ENCODE results near the gene CARD9.
"Not testable (repeated sequence)": the region's sequence is repeated elsewhere in the genome, so short reads cannot be mapped to it uniquely, and the experiment has no call there.

The CARD9 gene

DNA sequence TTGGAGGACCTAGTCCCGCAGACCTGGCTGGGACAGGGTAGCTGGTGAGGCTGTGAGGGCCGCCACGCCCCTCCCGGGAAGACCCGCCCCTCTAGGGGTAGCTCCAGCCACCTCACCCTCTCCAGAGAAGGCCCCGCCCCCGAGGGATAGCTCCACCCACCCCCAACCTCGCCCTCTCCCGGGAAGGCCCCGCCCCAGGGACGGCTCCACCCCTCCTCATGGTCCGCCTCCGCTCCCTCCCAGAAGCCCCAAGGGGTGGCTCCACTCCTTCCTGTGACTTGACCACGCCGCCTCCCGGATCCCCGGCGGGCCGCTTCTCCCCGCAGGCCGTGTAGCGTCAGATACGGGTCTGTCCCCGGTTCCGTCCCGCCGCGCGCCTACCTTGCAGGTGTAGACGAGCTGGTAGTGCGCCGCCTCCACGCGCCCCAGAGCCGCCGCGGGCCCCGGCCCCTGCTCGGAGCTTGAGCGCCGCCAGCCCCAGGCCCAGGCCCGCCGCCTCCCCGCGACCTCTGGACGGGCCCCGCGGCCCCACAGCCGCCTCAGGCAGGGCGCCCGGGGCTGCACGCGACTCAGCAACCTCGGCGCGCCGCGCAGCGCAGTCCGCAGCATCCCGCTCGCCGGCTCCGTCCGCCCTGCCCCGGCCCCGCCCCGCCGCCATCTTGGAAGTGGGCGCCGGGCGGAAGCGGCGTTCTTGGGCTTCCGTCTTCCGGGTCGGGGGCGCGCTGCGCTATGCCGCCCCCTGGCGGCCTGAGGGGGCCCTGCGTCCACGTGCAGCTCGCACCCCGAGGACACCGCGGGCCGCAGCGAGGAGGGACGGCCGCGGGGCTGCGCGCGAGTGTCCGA lies 10.1 kb downstream of the CARD9 start, which contains the start of gene DNLZ:
TSS of gene DNLZ (minus strand) at position 639 of the 843 bp plus-strand sequence. CDS start at position 609, 30 bp downstream.
- DNase-seq = peak; percentile 93

DNA sequence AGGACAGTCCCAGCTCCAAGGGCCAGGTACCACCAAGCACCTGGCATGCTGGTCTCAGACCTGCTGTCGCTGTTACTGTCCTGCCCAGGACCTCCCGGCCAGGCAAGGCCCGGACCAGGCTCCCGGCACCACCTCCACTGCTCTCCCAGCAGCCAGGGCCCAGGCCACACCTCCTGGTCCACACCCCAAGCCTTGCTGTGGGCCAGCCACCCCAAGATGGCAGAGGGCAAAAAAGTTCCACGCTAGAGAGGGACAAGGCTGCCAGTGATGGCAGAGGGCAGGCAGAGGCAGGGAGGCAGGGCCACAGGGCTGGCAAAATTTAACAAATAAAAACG lies 11.1 kb downstream of the CARD9 start:
- DNase-seq = no peak

DNA sequence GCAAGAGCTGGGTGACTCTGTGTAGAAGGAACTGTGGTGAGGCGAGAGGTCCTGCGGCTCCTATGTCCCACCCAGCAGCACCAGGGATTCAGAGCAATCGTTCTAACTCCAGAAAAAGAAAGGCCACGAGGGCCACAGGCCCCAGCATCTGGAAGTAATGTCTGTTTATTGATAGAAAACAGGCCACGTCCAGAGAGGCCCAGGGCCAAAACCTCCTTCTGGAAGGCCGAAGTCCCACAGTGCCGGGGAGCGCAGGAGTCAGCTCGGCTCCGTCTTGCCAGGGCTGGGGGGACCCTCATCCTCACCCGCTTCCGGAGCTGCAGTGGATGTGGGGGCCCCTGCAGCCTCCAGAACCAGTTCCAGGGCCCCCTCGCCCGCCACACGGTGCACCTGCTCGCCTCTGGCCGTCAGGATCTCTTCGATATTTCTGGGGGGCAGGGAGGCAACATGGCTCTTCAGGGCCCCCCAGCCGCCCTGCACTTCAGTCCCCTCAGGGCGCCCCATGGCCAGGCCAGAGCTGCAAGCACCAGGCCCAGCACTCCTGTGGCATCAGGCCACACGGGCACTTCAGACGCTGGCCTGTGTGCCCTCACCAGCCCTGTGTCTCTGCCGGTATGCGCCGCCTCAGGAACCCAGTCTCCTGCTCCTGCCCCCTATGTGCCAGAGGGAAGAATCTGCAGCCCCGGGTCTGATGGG lies 11.6 kb downstream of the CARD9 start:
- no peak for DNase-seq

DNA sequence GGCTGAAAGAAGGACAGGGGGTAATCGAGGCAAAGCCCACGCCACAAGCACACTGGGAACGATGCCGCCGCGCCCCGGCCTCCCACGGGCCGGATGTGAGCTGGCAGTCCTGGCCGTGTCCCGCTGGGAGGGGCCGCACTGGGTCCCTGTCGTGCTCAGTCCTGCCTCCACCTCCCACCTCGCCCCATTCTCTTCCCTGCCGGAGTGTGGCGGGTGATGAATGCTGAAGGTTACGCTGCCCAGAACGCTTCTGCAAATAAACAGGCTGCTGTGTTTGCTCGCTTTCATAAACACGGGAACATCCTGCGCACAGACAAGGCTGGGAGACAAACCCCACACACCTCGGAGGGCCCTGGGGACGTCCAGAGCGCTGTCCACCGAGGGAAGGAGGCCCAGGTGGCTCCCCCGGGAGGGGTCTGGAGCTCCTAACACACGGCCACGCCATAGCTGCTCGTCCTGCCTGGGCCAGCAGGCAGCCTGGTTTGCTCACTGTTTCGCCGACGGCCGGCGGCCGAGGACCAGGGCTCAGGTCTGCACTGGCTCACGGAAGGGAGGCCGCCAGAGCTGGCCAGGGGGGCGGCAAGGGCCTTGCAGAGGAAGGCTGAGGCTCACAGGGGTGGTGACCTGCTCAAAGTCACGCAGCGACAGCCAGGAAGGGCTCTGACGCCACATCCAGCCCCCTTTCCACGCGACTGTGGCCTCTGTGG lies 12.3 kb downstream of the CARD9 start:
- no peak for DNase-seq

DNA sequence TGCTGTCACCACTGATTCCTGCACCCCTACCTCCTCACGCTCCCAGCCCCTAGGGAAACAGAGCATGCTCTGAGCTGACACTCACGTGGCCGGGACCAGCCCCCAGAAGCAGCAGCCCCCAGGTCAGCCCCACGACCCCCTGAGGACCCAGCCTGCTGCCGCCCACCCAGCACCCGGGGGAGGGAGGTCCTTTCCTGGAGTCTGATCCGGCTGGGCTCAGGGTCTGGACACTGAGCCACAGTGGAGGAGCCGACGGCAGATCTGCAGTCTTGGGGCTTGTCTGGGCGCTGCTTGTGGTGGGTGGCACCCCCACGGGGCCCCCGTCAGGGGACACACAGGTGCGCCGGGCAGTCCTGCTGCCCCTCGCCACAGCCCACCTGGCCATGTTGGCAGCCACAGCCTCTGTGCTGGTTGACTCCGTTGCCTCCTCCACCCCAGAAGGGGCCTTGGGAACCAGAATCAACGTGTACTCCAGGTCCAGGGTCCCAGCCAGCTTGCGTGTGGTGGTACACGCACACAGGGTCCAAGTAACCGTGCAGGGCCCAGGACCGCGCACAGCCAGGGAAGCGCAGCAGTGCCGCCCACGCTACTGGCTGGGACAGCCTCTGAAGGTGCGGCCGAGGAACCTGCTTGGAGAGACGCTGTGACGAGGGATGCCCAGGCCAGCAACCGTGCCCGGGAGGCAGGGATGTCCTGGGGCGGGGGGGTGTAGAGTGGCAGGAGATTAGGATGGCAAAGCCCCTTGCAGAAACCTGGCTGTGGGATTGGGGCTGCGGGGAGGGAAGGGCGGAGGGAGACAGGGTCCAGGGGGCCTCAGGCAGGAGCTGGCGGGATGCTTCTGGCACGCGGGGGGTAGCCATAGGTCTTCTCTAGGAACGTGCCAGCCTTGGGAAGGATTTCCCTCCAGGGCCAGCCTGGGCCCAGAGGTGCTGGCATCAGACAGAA lies 13.4 kb downstream of the CARD9 start:
- DNase-seq = no peak

DNA sequence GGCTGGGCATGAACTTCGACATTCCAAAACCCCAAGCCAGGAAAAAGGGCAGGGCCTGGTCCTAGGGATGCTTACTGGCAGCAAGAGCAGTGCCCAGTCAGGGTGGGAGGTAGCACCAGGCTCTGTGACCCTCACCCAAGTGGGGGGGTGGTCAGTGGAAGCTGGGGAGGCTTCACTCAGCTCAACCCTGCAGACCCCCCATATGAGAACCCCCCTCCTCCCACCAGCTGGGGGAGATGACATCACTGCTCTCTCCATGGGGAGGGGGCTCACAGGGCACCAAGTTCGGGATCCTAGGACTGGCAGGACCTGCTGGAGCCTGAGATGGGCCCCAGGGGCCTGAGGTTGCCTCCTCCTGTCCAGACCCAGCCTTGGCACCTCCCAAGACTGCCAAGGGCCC lies 14.6 kb downstream of the CARD9 start:
- DNase-seq = no peak

DNA sequence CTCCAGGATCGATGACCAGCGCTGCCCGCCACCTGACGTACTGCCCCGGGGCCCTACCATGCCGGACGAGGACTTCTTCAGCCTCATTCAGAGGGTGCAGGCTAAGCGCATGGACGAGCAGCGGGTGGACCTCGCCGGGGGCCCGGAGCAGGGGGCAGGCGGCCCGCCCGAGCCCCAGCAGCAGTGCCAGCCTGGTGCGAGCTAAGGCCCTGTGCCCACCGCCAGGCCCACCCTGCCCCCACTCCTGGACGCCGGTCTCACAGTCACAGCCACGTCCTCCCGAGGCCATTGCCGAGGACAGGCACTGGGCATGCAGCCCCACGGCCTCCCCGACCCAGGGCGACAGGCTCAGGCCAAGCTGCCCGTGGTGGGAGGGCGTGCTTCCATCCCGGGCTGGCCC lies 15.5 kb downstream of the CARD9 start:
- DNase-seq = no peak

DNA sequence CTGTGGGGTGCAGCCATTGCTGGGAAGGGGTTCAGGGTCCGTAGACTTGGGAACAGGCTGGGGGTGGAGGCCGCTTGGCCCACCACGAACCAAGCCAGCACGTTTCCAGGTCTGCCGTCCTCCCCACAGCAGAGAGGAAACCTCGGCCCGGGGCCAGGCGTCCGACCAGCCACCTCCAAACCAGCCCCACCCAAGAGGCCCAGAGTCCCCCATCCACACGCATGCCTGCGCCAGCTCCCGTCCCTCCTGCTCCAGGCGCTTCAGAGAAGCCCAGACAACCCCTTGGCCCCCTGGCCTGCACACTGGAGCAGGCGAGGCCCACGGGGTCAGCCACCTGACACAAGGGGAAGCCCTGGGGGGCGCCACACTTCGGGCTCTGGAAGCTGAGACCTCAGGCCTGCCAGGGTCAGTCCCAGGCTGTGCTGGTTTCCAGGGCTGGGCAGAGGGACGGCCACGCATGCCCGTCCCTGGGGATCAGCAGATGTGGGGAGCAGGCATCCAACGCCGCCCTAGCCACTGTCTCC lies 16.2 kb downstream of the CARD9 start:
- no peak for DNase-seq

DNA sequence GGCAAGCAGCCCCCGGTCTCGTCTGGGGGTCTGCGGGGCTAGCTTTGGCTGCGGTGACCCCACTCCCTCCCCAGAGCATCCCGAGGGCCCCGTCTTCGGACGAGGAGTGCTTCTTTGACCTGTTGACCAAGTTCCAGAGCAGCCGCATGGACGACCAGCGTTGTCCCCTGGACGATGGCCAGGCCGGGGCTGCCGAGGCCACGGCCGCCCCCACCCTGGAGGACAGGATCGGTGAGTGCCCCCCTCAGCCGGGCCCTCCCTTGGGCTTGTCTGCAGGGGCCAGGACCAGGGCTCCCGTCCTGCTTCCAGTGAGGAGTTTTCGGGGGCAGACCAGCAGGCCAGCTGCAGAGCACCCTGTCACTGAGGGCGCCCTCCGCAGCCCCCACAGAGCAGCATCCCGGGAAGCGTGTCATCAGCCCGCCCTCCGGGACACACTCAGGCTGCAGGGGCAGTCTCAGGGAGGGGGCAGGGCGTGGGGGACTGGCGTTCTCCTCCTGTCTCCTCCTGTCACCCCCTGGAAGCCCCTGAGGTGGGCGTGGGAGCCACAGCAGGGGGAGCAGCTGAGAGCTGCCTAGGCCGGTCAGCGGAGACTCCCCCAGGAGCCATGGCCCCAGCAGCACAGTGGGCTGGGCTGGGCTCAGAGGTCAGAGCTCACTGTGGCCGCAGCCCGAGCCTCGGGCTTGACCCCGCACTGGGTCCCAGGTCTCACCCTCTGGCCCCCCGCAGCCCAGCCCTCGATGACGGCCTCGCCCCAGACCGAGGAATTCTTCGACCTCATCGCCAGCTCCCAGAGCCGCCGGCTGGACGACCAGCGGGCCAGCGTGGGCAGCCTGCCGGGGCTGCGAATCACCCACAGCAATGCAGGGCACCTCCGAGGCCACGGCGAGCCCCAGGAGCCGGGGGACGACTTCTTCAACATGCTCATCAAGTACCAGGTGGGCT lies 17.6 kb downstream of the CARD9 start:
- DNase-seq = no peak

DNA sequence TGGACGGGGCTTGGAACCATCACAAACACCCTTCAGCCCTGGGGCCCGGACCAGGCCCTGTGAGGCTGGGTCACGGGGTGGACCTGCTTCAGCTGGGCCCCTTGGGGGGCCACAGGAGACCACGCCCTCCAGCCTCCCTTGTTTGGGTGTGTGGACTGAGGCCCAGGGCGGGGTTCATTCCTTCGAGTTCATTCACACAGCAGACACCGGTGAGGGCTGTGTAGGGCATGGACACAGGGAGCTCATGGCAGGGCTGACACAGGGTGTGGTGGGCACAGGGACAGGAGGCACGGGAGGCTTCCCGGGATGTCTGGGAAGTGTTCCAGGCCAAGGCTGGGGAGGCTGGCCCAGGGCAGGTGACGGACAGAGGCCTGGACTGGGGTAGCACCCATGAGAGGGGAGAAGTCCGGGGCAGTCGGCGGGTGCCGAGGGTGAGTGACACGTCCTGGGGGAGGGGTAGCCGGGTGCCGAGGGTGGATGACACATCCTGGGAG lies 18.8 kb downstream of the CARD9 start:
- peak; percentile 58 for DNase-seq

DNA sequence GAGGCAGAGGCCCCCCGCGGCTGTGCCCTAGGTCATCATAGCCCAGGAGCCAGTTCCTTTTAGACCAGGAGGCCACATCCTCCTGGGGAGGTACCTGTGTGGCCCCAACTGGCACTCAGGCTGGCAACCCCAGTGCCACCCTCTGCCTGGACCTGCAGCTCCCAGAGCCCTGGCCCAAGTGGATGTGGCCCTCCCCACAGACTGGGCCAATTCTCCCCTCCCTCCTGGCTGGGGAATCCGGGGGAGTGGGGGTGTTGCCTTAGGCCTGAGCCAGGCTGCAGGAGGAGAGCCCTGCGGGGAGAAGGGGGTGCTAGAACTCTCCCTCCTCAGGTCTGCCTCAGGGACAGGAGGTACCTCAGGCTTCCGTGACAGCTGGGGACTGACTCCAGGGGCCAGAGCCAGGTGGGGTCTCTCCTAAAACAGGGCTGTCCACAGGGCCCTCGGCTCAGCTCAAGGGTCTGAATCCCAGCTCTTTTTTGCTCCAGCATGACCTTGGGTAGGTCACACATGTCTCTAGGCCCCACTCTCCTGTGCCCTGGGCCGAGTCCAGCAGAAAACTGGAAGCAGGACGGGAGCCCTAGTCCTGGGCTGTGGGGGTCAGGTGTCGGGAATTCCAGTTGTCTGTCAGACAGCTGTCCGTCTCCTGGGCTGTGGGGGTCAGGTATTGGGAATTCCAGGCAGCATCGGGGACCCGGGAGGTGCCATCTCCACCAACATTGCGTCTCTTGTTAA lies 19.5 kb downstream of the CARD9 start:
- no peak for DNase-seq

DNA sequence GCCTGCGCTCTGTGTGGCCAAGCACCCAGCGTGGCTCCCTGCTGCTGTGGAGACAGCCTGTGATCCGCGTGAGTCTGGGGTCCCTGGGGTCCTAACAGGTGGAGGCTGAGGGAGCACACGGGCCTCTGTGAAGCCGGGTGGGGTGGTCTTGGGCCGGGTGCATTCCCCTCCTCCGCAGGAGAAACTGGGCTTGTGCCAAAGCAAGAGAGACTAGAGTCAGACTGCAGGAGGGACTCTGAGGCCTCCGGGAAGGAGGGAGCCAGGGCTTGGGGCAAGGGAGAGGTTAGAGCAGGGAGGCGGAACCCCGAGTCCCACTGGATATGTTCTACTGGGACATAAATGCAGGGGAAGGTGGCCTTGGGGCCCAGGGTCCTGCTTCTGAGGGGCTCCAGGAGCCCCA lies 20.4 kb downstream of the CARD9 start:
- no peak for DNase-seq

DNA sequence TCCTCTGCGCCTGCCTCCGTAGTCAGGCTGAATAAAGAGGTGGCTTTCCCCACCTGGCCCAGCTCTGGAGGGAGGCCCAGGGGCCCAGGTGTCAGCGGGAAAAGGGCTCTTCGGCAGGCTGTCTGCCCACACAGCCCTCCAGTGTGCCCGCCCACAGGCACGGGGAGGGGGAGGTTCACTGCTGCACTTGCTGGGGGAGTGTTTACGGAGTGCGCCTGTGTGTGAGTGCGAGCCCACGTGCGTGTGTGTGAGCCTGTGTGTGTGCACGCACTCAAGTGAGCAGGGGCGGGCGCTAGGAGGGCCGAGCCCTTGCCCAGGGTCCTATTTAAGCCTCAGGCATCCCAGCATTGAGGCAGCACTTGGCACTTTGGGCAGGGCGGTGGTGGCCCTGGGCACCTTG lies 20.8 kb downstream of the CARD9 start:
- no peak for DNase-seq

DNA sequence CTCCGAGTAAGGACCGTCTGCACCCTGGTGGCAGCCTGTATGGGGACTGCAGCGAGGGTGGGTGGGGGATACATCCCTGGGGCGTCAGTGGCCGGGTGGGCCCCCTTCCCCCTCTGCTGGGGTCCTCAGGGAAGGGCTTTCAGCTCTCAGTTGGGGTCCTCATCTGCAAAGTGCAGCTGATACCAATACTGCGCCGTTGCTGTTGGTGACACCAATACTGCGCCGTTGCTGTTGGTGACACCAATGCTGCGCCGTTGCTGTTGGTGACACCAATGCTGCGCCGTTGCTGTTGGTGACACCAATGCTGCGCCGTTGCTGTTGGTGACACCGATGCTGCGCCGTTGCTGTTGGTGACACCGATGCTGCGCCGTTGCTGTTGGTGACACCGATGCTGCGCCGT lies 21.6 kb downstream of the CARD9 start:
- DNase-seq = not testable (repeated sequence)

DNA sequence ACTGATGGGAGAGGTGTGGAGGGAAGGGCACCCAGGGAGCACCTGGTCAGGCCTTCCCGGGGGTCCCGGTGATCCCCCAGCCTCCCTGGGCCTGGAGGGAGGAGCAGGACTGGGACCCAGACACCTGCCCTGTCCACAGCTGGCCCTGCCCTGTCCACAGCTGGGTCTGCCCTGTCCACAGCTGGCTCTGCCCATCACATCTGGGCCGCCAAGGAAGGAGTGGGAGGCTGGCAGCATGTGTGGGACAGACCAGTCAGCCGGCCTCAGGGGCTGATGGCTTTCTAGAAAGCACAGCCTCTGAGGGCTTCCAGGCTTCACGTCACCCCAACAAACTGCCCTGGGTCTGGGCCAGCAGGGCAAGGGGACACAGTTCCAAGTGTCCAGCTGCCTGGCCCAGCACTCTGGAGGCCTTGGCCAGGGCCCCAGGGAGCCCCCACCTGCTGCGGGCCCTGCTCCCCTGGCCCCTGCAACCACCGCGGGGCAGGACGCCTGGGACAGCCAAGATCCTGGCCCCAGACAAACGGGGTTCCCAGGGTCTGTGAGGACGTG lies 22.1 kb downstream of the CARD9 start:
- DNase-seq = no peak

DNA sequence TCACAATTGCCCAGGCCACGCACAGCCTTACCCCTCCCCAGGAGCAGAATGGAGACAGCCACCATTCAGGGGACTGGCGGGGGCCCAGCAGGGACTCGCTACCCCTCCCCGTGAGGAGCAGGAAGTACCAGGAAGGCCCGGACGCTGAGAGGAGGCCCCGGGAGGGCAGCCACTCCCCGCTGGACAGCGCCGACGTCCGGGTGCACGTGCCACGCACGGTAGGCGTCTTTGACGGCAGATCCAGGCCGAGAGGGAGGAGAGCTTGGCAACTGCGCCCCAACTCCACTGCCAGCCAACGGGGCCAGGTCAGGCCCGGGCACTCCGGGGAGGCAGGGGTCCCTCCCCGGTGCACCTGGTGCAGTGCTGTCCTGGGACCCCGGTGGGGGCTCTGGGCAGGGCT lies 23.9 kb downstream of the CARD9 start:
- DNase-seq = no peak

DNA sequence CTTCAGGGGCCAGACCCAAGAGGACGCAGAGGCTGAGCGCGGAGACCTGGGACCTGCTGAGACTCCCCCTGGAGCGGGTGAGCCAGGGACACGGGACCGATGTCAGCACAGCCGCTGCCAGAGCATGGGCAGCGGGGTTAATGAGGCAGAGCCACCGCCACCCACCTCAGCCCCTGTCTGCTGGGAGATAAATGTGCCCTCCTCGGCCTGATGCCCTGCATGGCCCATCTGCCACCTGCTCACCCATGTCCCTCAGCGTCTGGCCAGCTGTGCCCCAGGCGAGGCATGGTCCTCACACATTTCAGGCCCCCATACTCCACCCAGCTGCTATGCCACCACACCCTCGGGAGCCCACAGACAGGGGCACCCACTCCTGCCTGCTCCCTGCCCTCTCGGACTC lies 24.8 kb downstream of the CARD9 start:
- no peak for DNase-seq

DNA sequence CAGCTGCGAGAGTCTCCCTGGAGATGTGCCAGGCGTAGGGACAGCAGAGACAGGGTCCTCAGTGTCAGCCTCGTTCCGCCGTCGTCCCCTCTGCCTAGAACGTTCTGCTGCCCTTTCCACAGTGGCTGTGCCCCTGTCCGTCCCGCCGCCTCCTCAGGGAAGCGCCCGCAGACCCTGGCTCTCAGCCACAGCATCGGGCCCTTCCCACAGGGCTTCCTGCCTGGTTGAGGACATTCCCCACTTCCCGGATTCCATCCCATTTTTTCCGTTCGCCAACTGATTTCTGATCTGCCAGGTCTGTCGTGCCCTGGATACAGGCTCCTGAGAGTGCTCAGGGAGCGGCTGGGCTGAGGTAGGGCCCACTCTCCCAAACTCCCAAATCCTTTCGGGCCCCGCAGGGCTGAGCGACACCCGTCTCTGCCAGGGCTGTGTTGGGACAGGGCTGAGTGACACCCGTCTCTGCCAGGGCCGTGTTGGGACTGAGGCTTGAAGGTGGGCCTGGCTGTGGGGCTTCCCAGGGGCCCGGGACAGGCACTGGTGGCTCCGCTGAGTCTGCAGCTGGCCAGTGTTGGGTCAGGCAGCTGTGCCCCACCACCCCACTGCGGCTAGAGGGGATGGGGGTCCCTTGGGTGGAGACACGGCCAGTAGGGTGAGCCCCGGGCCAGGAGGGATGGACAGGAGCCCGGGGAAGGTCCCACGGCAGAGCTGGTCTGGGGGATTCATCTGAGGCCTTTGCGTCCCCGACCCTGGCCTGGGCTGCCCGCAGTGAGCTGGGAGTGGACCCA lies 25.8 kb downstream of the CARD9 start:
- DNase-seq = no peak

DNA sequence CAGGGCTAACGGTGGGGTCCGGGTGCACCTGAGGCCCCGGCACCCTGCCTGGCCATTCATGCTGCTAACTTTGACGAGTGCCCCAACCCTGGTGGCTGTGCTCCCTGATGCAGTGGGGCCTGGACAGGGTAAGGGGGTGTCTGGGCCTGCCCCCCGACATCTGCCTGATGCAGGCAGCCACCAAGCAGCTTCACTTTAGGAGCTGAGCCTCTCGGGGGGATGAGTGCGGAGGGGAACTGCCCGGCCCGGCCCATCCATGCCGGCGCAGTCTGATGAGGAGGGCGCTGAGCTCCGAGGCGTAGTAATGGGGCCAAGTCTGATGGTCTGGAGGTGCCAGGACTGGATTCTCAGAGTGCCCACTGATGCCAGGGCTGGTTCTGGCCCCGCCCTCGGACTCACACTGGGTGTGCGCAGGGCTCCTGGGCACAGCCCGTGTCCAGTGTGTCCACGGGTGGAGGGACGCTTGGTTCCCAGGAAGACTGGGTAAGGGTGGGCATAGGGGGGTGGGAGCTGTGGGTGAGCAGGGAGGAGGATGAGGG lies 26.5 kb downstream of the CARD9 start:
- no peak for DNase-seq

All from fibroblast of skin of back (primary cell).